A673 (cell line): ENCODE measurements around the gene IGFN1. TPM values are rescaled to one million over a fixed set of nuclear protein-coding genes. Genes with fewer than 3 reads are reported as not detected.

Source experiments
- BruUV-seq: library from RNA; stranded (reverse); fragments of 400-500 nt; replicated peaks from 2 replicates; lab custom pipeline; 2021; lab: Mats Ljungman, UMichigan
- CTCF ChIA-PET: fragments of 300-600 bp; sonication (Branson Sonifier 250); formaldehyde crosslinking; loops from one replicate; lab custom pipeline; 2022; ENCODE audit warnings: antibody characterized with exemption; lab: Charles Lee
- POLR2A ChIA-PET: fragments of 300-600 bp; sonication (Branson Sonifier 250); formaldehyde crosslinking; loops from one replicate; lab custom pipeline; 2022; ENCODE audit warnings: antibody characterized with exemption; ENCODE audit not compliant: low non-redundant PET; lab: Charles Lee
- DNase-seq: peaks from one replicate; pipeline ENCODE4 v3.0.0-alpha.2; 2015; ENCODE audit warnings: low spot score
- H3K27ac ChIP-seq: fragments of 200-600 bp; sonication (generic); 2 replicates; pipeline ENCODE4 v1.5.1; 2016; ENCODE audit warnings: mixed run types, low read depth, mild to moderate bottlenecking, mixed read lengths, antibody characterized with exemption, low read length; ENCODE audit not compliant: poor library complexity, severe bottlenecking
- H3K27me3 ChIP-seq: fragments of 200-600 bp; sonication (generic); replicated peaks from 2 replicates; pipeline ENCODE4 v1.6.1; 2017; ENCODE audit warnings: mixed run types, low read depth, mild to moderate bottlenecking, mixed read lengths, antibody characterized with exemption, low read length; ENCODE audit not compliant: insufficient read depth, poor library complexity
- H3K36me3 ChIP-seq: fragments of 200-600 bp; sonication (generic); 2 replicates; pipeline ENCODE4 v1.6.1; 2016; ENCODE audit warnings: mixed run types, mild to moderate bottlenecking, mixed read lengths, antibody characterized with exemption, low read length; ENCODE audit not compliant: insufficient read depth, poor library complexity, severe bottlenecking
- H3K4me1 ChIP-seq: fragments of 200-600 bp; sonication (generic); 2 replicates; pipeline ENCODE4 v1.6.1; 2017; ENCODE audit warnings: mixed run types, mild to moderate bottlenecking, mixed read lengths, antibody characterized with exemption, low read length; ENCODE audit not compliant: insufficient read depth, poor library complexity, severe bottlenecking
- H3K4me3 ChIP-seq: fragments of 200-600 bp; sonication (generic); 2 replicates; pipeline ENCODE4 v1.5.1; 2016; ENCODE audit warnings: low read depth, mixed run types, mild to moderate bottlenecking, mixed read lengths, low read length; ENCODE audit not compliant: poor library complexity, severe bottlenecking
- H3K9me3 ChIP-seq: fragments of 200-600 bp; sonication (generic); 2 replicates; pipeline ENCODE4 v1.6.1; 2016; ENCODE audit warnings: mixed run types, low read depth, mild to moderate bottlenecking, mixed read lengths, antibody characterized with exemption, low read length; ENCODE audit not compliant: poor library complexity, severe bottlenecking
- CTCF ChIP-seq: fragments of 300-800, 200-600 bp; sonication (generic); conservative IDR thresholded peaks from 2 replicates; pipeline ENCODE4 v1.5.1; 2017; ENCODE audit warnings: low read depth, mild to moderate bottlenecking, antibody characterized with exemption, low read length, moderate library complexity, mixed read lengths
- EZH2 ChIP-seq: fragments of 200-600 bp; sonication (generic); IDR thresholded peaks from 2 replicates; pipeline ENCODE4 v1.6.1; 2017; ENCODE audit warnings: borderline replicate concordance, low read depth, mild to moderate bottlenecking, mixed read lengths, antibody characterized with exemption, low read length; ENCODE audit not compliant: poor library complexity, severe bottlenecking
- intact Hi-C: fragments of 100-400 bp; cut with micrococcal nuclease; formaldehyde crosslinking; loops from one replicate; pipeline ENCODE4 v1.10.0; 2022; ENCODE audit not compliant: unreplicated experiment
- total RNA-seq: library from RNA; stranded (reverse); gene quantifications from 2 replicates; pipeline ENCODE4 v1.2.3, GENCODE V29; 2021

The IGFN1 gene
- total RNA-seq, 1 experiment from 2014 or later = 1.2 TPM

GRCh38 chr1:201194046-201194445 lies 3.4 kb downstream of the IGFN1 start:
- TF ChIP-seq CTCF = no peak
- TF ChIP-seq EZH2 = no peak
- ChIA-PET CTCF (no interaction called here), POLR2A (no interaction called here)
- no peaks in the 10 kb centered on the region for H3K36me3 ChIP-seq
- H3K27ac ChIP-seq = no peak overlapping the region
- DNase-seq = no peak
- no peaks in the 10 kb centered on the region for H3K9me3 ChIP-seq
- intact Hi-C loops = no loop called here
- H3K4me1 ChIP-seq = peaks cover 6% of the 10 kb centered on the region
- H3K27me3 ChIP-seq = no peaks in the 10 kb centered on the region
- BruUV-seq = no TSS peak
- H3K4me3 ChIP-seq = no peak overlapping the region

GRCh38 chr1:201198598-201198997 lies 8.0 kb downstream of the IGFN1 start:
- no TSS peak for BruUV-seq
- intact Hi-C loops = no loop called here
- no peak overlapping the region for H3K27ac ChIP-seq
- H3K4me3 ChIP-seq = no peak overlapping the region
- H3K9me3 ChIP-seq = no peaks in the 10 kb centered on the region
- CTCF ChIA-PET = no interaction called here
- DNase-seq = no peak
- no peak for TF ChIP-seq CTCF
- no peak for TF ChIP-seq EZH2
- H3K36me3 ChIP-seq = no peaks in the 10 kb centered on the region
- no peaks in the 10 kb centered on the region for H3K27me3 ChIP-seq
- POLR2A ChIA-PET = no interaction called here
- H3K4me1 ChIP-seq = no peaks in the 10 kb centered on the region

GRCh38 chr1:201205036-201205435 lies 14.4 kb downstream of the IGFN1 start:
- Histone ChIP-seq H3K9me3 (no peaks in the 10 kb centered on the region), H3K4me3 (no peak overlapping the region), H3K27ac (no peak overlapping the region), H3K27me3 (no peaks in the 10 kb centered on the region), H3K4me1 (no peaks in the 10 kb centered on the region), H3K36me3 (no peaks in the 10 kb centered on the region)
- intact Hi-C loops = no loop called here
- no peak for DNase-seq
- TF ChIP-seq EZH2 = no peak
- no peak for TF ChIP-seq CTCF
- CTCF ChIA-PET = no interaction called here
- no TSS peak for BruUV-seq
- POLR2A ChIA-PET = no interaction called here
